LoVo (cell line): ENCODE results near the gene ITPR3.

Source experiments
- DNase-seq: peaks from one replicate; pipeline ENCODE4 v3.0.0-alpha.2; 2016; ENCODE audit warnings: low spot score

The ITPR3 gene

DNA sequence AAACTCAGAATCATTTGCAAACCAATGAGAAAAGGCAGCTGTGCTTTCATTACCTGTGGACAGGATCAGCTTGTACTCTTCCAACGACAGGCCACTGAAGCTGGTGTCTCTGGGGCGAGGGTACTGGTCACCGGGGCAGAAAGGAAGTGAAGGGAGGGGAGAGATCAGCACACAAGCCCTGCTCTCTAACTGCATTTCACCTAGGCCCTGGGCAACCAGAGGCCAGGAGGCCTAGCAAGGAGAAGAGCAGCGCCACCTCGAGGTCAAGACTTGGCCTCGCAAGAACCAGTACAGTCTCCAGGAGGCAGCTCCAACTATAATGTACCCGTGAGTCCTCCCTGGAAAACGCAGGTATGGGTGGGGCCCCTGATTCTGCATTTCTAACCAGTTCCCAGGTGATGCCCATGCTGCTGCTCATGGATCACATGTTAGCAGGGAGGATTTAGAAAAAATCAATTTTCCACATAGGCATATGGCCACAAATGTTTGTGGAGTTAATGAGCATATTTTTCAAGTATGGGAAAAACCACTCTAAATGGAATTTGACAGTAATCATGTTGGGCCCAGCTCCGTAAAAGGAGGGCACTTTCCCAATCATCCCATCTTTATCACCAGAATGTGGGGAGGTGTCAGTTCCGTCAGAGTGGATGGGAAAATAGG is 79.4 kb downstream of the ITPR3 start:
- peak; percentile 60 for DNase-seq

DNA sequence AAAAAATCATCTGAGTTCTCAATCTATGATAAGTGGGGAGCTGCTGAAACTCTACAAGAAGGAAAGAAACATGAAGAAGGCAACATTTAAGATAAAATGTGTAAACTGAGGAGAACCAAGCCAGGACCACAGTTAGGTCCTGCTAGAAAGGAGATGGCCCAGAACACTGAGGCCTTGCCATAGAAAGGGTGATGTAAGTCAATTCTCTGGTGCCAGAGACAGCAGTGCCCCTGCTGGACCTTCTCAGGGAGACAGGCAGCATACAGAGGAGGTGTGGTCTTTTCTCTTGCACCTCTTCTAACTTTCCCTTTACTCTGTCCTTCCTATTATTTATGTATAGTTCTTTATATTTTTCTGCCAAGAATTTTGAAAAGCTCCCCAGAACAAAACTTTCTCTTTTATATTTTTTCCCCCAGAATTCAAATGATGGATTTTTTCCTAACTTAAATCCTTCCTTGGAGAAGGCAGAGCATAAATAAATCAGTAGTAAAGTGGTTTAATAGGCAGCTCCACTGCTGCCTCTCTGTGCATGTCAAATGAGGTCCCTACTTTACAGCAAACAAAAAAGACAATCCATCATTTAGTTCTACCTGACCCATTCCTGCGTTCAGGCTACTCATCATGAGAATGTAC is 81.3 kb downstream of the ITPR3 start:
- peak; percentile 24 for DNase-seq

DNA sequence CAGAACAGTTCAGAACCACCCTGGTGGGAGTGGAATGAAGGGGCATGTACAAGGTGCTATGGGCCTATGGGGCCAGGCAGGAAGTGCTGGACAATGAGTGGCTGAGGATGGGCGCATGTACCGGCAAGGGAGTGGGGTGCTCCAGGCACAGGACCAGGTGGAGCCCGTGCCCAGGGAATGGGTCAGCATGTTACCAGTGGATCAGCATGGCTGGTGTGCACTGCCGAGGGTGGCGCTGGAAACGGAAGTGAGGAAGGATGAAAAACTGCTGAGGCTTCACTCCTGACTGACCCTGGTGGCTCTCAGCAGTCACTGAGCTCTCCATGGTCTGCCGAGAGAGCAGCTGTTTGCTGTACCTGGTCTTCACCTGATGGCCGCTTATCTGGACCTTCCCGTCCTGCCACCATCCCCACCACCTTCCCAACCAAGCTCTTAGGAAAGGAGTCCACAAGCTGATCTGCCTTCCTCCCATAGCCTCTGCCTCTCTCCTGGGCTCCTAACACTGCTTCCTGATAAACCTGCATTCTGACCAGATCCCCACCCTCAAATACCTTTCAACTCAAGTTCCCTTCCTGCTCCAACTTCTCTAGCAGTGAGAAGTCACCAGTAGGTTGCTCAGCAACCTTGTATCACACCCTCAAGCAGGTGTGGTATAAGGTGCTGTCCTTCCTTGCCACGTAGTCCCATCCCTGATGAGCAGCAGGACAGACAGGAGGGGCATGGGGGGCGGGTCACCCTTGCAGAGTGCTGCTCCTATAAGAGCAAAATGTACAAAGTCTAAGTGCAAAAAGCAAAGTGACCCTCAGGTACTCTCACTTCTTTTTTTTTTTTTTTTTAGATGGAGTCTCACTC is 83.3 kb downstream of the ITPR3 start:
- DNase-seq = no peak

DNA sequence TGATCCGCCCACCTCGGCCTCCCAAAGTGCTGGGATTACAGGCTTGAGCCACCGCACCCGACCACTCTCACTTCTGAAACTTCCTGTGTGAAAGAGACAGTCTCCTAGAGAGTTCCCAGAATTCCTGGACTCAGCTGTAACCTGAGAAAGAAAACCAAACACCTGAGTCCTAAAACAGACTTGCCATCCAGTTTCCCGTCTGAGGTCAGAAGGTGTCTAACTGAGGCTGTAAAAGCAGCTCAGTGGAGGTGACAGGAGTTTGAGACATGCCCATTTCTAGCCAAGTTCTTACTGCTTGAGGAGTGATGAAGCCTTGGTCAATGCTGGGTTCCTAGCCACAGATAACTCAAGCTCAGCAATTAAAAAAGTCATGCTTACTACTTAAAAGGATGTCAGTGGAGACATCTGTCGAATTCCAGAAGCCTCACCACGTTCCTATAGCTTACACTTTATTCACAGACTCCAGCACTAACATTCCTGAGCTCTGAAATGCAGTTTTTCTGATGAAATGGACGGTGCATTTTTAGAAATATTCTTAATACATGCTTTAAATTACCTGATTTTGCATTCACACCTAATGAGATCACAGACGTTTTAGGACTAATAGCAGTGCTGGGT is 84.3 kb downstream of the ITPR3 start:
- no peak for DNase-seq

DNA sequence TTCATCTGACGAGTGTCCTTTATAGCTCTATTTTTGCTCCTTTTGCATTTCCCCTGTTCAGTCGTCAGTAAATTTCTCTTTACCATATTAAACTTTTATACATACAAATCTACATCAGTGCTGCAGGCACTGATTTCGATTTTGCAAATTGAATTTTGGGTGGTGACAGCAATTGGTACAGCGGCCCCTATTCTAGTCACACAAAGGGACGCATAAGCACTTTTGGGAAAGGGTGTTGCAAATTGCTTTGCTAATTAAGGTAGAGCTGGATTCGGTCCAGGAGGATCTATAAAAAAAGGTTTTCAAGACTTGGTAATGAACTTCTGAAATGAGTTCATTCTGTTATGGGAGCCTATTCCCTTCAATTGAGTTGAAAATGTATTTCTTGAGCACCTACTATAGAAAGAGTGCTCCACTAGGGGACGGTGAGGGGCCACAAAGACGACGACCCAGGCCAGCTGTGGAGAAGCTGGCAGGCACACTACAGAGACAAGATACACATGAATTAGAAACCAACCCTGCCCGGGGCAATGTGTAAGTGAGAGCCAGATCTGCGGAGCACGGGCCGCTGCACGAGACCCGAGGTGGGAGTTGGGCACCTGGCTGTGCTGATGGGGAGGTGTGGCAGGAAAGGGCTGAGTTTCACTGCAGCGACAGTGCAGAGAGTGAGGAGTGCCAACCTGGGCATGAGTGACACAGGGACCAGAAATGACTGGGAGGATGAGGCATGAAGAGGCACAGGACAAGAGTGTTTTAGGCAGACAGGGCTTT is 85.0 kb downstream of the ITPR3 start:
- DNase-seq = no peak

DNA sequence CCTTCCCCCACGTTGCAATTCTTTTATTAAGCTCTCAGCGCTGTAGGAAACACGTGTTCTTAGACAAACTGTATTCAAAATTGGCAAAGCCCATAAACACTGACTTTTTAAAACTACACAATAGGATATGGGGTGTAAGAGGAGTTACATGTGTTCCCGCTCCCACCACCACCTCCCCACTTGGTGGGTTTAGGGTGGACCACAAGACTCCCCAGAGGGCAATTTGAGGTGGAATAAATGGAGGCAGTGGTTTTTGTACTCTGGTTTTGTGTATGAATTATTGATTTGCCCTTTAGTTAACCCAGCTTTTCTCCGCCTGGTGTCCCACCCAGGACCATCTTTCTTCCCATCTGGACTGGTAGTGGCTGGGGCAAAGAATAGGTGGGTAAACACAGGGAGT is 86.6 kb downstream of the ITPR3 start:
- no peak for DNase-seq

DNA sequence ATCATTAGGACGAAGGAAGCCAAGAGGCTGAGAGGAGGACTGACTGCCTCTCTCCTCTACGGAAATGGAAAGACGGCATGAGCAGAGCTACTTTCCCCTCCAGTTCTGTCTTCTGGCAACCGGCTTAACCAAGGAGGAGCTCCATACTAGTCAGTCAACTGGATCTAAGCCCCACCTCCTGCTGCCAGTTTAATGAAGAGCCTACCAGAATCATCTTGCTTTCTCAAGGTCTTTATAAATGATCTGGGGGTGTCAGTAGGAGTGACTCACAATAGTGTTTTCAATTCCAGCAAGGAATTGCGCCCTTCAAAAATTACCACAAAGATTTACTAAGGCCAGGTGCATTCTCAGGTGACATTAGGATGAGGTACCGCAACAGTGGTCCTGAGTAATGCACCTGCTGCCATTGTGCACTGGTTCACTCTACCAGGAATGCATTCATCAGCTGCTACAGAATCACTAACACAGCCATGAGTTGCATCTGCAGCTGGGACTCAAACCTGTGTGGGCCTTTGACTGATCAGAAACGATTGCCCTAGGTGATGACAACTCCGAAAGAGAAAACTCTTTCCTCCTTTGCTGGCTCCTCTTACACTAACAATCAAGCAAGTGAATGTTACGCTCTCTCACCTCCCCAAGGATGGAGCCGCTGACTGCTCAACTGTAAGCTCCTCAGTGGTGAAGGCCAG is 87.5 kb downstream of the ITPR3 start:
- no peak for DNase-seq

DNA sequence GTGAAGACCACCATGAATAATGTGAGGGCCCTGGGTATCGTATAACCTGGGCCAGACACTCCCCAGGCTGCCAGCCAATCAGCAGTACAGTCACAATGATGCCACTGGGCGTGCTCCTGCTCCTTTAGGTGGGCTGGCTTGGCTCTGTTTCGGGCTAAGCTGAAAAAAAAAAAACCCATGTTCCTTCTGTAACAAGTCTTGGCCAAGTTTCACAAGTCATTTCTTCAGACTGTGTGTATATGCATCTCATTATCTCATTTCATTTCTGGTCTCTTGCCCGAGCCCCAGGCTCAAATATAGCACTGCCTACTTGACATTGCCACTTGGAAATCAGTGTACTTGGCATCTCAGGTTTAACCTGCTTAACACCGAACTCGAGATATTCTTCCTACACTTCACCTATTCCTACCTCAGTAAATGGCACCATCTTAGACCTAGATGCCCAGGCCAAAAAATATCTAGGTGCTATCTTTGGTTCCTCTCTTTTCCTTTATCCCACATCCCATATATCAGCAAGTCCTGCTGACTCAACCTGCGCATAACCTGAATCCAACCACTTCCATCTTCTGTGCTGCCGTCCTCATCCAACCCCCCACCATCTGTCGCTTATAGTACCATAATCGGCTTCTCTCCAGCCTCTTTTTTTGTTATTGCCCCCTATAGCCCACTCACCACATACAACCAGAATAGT is 88.6 kb downstream of the ITPR3 start:
- no peak for DNase-seq

DNA sequence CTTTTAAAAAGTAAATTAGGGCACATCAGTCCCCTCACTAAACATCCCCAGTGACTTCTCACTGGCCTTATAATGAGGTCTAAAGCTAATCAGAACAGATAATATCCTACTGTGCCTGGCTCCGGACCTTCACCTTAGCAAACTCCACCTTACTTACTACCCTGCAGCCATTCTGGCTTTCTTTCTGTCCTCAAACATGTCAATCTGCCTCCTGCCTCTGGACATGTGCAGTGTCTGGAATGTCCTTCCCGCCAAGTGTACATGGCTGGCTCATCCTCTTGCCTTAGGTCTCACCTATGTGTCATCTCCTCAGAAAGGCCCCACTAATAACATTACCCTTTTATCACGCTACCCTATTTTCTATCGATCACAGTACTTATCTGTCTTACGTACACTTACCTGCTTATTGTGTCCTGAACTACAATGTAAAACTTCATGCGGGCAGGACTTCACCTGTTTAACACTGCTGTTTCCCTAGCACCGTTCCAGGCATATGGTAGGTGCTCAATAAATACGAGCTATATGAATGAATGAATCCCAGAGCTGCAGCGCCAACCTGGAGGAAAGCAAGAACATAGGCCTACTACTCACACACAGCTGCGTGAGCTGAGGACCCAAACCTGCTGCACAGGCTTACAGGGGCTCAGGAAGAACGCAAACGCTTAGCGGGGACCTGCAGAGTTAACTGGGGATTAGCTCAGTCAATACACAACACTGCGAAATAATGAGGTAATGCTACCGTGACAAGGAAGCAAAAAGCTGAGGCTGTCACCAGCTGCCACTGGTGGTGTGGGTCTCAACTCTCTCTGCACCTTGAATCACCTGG is 89.4 kb downstream of the ITPR3 start:
- DNase-seq = no peak

DNA sequence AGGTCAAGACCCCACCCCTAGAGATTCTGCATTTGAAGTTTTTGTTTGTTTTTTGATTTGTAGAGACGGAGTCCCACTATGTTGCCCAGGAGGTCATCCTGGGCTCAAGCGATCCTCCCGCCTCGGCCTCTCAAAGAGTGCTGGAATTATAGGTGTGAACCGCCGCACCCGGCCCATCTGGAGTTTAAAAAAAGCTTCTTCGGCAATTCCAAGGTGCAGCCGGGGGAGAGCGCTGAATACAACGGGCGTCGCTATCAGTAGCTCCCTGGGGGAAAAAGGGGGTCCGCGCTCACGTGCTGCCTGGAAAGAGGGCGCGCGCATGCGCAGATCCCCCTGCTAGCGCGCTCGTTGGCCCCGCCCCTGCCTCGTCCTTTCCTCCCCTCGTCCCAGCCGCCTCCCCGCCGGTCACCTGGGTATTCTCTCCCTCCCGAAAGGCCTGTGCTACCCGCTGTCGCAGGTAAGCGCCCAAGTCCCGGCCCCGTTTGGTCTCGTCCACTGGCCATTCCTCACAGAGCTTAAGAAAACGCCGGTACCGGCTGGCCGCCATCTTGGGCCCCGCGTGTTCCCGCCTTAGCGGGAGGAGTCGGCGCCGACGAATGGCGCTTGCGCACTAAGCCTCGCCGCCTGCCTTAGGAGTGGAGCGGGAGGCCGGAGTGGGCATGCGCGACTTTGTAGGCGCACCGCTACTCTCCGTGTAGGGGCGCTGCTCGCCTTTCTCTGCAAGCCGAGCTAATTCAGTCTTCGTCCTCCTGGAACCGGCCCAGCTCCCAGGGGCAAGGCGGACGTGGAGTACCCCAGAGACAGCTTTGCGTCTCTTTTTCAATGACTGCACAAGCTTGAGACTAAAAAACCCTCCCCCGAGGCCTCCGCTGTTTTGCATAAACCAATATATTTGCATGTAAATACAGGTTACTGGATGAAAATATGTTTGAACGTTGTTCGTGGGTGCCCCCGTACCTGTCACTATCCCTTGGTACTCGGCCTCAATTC is 90.3 kb downstream of the ITPR3 start, which contains the start of gene UQCC2:
UQCC2 (minus strand) TSS at position 561 of the 990 bp plus-strand sequence; CDS start at position 547, 14 bp downstream.
- peak; percentile 98 for DNase-seq

DNA sequence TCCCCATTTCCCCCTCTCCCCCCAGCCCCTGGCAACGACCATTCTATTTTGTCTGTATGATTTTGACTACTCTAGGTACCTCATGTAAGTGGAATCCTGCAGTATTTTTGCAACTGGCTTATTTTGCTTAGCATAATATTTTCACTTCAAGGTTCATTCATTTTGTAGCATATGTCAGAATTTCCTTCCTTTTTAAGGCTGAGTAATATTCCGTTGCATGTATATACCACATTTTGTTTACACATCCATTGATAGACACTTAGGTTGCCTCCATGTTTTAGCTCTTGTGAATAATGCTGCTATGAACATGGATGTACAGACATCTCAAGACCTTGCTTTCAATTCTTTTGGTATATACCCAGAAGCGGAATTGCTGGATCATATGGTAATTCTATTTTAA is 91.8 kb downstream of the ITPR3 start:
- DNase-seq = no peak

DNA sequence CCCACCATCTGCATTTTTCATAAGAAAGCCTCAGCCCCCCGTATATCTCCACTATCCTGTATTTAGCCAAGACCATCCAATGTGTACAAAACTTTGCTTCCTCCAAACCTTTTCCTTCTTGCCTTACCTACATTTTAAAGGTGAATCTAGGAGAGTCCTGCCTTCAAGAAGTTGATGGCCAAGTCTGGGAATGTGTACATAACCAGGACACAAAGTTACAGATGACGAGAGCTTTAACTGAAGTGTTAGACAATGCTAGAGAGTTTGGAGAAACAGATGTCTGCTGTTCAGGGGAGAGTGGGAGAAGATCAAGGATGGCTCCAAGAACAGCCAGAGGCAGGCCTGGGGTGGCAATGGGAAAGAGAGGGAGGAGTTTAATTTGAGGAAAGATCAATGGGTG is 92.7 kb downstream of the ITPR3 start:
- no peak for DNase-seq

DNA sequence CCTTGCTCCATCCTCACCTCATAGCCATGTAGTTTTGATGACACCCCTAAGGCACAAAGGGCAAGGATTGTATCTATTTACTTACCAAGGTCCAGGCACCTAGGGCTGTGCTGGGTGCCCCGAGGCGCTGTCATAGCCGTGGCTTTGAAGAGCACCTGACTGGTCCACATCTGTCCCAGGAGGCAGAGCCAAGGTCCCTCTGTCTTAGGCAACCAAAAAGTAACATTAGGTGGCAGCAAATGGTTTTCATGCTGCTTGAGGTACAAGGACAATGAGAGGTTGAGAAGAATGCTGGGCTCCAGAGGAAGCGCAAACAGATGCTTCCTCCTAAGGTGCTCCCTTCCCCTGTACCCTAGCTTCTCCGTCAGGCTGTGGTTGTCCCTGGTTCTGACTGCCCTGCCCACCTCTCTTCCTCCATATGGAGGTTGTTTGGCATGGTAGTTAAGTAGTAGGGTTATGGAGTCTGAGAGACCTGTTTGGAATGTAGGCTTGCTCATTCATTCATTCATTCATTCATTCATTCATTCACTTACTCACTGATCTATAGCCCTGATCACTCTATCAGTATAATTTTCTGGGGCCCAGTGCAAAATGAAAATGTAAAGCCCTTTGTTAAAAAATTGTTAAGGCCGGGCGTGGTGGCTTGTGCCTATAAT is 93.4 kb downstream of the ITPR3 start:
- DNase-seq = no peak

DNA sequence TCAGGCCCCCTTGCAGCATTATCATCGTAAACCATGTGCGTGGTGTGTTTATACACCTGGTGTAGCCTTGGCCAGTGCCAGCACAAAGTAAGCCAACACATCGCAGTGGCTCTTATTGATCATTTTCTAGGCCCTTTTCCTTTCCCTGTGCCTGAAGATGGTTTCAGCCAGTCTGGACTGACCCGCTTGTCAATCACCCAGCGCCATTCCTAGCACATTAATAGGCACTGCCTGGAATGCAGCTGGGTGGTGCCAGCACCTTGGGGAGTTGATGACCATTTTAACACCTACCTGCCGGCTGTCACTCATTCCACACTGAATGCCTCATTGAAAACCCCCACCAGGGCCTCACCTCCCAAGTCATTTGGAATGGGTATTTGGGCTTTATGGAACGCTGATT is 95.3 kb downstream of the ITPR3 start:
- DNase-seq = no peak

DNA sequence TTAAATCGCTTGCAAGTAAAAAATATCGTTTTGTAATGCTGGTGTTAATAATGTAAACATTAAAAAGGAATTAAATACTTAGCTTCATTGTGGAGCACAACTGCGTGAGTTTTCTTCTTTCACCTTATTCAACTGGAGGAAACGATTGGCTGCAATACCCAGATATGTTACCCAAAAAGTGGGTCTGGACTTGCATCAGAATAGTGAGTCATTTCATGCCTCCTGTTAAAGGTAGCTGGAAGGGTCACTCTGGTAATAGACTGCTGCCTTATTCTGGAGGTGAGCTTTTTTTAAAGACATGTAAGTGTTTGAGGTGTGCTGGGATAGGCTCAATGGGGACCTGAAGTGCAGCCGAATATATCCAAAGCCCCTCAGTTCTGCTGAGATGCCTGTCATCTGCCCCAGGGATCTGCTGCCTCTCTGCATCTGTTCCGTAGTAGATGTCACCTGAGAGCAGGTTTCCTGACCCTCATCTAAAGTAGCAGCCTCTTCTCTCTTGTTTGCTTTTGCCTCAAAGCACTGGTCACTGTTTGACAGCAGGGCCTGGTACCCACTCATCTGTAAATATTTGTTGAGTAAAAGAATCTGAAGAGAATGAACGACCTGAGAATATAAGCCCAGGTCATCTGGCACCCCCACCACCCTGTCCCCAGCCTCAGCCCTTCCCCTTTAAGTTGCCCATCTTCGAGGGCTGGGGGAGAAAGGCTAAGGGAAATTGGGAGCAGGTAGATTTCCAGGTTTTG is 95.9 kb downstream of the ITPR3 start:
- DNase-seq = no peak

DNA sequence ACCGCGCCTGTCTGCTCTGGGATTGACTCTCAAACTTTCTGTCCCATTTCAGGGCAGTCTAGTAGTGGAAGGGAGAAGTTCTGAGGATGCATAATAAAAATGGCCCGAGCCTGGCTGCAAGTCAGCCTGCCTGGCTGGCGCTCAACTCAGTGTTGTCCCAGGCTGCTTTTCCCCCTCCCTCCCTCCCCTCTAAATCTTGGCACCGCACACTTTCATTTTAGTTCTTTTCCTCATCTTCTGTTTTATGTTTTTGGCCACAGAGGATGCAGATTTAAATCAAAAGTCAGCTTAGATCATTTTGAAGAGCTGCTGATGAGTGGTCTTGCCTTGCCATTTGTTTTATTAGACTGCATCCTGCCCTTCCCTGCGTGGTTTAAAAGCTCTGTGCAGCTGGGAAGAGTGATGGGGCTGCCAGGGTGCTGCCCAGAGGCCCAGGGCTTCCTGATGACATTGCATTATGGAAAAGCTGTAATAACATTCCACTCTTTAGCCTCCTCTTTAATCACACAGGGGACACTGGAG is 96.9 kb downstream of the ITPR3 start:
- DNase-seq = no peak

DNA sequence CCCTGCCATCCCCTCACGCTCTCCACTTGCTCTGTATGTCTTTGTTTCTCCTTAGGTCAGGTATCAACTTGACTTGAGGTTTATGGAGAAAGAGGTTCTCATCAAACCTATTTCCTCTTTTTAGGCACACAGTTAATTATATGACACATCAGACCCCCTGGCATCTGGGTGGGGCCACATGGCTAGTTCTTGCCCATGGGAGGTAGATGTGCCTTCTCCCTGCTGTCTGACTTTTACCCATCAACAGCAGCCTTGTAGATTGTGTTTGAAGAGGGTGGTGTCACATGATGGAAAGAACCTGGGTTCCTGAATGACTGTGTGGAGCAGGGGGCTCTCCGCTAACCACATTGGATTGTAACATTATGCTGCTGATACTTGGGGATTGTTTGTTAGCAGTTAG is 97.6 kb downstream of the ITPR3 start:
- no peak for DNase-seq
